AG04449 (cell line): ENCODE data around the gene PLPPR4.

Experiments
- CTCF ChIA-PET: fragments of 350-600 bp; formaldehyde crosslinking; extraction: SDS; loops from one replicate; lab custom pipeline; 2021; ENCODE audit warnings: antibody characterized with exemption; lab: Yijun Ruan, JAX
- POLR2A ChIA-PET: fragments of 400-600, 350-600 bp; formaldehyde crosslinking; extraction: SDS; loops from one replicate; lab custom pipeline; 2020; ENCODE audit warnings: antibody characterized with exemption, inconsistent platforms; lab: Yijun Ruan, JAX
- DNase-seq: peaks from one replicate; pipeline ENCODE4 v3.0.0-alpha.2; 2010; ENCODE audit warnings: low read depth, low spot score
- H3K4me3 ChIP-seq: 2 replicates; pipeline ENCODE4 v1.5.1; 2011; ENCODE audit warnings: low read depth, mild to moderate bottlenecking, control low read depth, low read length
- TF ChIP-seq, protein P1 (sequence below): IDR thresholded peaks from one replicate; pipeline ENCODE4 v1.5.1; 2011; ENCODE audit warnings: mild to moderate bottlenecking, moderate library complexity, low read length, control low read depth, inconsistent platforms; ENCODE audit not compliant: insufficient read depth; ENCODE audit errors: missing control alignments

Gene PLPPR4

GRCh38 chr1:99236756-99237155 is 27.5 kb upstream of the PLPPR4 start:
- CTCF ChIA-PET, result no interaction called here
- POLR2A ChIA-PET, result no interaction called here
- H3K4me3 ChIP-seq, result no peak overlapping the region
- no peak for DNase-seq
- TF ChIP-seq, protein P1, sequence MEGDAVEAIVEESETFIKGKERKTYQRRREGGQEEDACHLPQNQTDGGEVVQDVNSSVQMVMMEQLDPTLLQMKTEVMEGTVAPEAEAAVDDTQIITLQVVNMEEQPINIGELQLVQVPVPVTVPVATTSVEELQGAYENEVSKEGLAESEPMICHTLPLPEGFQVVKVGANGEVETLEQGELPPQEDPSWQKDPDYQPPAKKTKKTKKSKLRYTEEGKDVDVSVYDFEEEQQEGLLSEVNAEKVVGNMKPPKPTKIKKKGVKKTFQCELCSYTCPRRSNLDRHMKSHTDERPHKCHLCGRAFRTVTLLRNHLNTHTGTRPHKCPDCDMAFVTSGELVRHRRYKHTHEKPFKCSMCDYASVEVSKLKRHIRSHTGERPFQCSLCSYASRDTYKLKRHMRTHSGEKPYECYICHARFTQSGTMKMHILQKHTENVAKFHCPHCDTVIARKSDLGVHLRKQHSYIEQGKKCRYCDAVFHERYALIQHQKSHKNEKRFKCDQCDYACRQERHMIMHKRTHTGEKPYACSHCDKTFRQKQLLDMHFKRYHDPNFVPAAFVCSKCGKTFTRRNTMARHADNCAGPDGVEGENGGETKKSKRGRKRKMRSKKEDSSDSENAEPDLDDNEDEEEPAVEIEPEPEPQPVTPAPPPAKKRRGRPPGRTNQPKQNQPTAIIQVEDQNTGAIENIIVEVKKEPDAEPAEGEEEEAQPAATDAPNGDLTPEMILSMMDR, result no peak

DNA sequence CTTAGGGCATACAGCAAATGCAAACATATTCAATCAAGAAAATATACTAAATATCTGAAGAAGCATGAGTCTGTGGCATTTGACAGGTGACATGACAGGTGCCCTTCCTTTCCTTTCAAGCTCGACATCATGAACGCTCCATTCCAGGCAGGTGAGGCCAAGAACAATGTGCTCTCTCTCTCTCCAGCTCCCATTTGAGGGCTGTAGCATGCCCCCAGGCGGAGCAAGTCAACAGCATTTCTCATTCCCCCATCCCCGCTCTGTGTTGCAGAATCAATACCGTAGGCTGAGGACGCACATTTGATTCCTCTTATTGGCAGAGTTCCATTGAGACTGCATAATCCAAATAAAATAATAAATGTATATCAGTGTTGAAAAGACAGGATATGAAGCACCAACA is 24.6 kb upstream of the PLPPR4 start:
- ChIA-PET CTCF (no interaction called here), POLR2A (no interaction called here)
- H3K4me3 ChIP-seq, result no peak overlapping the region
- DNase-seq, result no peak
- TF ChIP-seq, protein P1, result no peak

- TF ChIP-seq, protein P1, result no peak
- no peak for DNase-seq
- no peak overlapping the region for H3K4me3 ChIP-seq
- ChIA-PET CTCF (interaction anchor here (0.8 kb wide), 1 partner anchor 26 kb away, joined by 3 read pairs; no protein-coding TSS in a partner anchor), POLR2A (no interaction called here)
These were observed 23.7 kb upstream of the PLPPR4 start for GRCh38 chr1:99240621-99241020.

DNA sequence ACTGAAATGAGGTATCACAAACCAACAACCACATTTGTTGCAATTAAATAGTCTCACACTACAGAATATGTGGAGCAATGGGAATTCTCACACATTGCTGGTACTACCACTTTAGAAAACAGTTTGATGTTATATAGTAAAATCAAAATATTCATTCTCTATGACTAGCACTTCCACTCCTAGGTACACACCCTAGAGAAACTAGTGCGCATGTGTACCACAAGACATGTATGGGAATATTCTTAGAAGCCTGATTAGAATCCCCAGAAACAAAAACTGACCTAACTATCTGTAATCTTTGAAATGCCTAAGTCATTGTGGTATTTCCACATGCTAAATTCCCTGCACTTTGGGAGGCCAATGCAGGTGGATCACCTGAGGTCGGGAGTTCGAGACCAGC is 18.1 kb upstream of the PLPPR4 start:
- TF ChIP-seq, protein P1, result no peak
- CTCF ChIA-PET, result no interaction called here
- no peak for DNase-seq

GRCh38 chr1:99247199-99247598 is 17.1 kb upstream of the PLPPR4 start:
- CTCF ChIA-PET, result no interaction called here
- DNase-seq, result no peak
- POLR2A ChIA-PET, result no interaction called here
- no peak overlapping the region for H3K4me3 ChIP-seq
- TF ChIP-seq, protein P1, result no peak

More for the DNA sequence above, 18.1 kb upstream of the PLPPR4 start:
- no peak overlapping the region for H3K4me3 ChIP-seq
- POLR2A ChIA-PET, result no interaction called here

DNA sequence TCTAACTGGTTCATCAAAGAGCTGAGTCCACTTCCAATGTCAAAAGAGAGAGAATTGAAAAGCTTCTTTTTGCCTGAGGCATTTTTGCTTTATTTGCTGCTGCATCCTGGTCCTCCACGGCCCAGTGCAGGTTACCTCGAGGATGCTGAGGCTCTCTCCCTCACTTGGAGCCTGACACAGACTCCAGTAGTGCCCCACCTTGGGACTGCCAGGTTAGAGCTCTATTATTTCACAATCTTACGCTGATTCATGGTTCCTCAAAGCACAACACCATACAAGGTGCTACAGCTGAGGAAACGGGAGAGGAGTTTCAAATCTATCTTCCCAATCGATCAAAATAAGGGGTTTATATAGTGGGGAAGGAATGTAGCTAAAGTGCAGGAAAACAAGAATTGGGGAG is 13.6 kb upstream of the PLPPR4 start:
- TF ChIP-seq, protein P1, result no peak
- H3K4me3 ChIP-seq, result no peak overlapping the region
- ChIA-PET POLR2A (no interaction called here), CTCF (interaction anchor here (0.5 to 1.4 kb wide), 2 partner anchors 20 to 232 kb away, joined by 3 read pairs; no protein-coding TSS in a partner anchor)
- DNase-seq, result no peak
